ENCODE results near the gene HS2ST1.

The HS2ST1 gene

DNA sequence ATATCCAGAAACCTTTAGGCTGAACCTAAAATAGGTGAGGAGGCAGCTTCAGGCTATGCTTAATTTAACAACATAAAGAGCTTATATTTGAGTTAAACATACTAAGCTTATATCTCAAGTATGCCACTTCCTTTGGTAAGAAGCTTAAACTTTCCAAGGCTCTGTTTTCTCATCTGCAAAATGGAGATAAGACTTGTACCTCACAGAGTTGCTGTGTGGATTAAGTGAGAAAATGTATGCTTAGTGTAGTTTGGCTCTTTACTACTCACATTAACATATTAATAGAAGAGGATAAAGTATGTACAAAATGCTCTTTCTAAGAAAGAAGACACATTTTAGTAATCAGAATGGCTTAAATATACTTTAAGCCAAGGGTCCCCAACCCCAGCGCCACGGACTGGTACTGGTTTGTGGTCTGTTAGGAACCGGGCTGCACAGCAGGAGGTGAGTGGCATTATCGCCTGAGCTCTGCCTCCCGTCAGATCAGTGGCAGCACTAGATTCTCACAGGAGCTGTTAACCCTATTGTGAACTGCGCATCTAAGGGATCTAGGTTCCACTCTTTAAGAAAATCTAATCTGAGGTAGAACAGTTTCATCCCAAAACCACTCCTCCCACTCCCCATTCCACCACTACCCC lies 77.2 kb downstream of the HS2ST1 start (continued):
- TF ChIP-seq, protein P1, sequence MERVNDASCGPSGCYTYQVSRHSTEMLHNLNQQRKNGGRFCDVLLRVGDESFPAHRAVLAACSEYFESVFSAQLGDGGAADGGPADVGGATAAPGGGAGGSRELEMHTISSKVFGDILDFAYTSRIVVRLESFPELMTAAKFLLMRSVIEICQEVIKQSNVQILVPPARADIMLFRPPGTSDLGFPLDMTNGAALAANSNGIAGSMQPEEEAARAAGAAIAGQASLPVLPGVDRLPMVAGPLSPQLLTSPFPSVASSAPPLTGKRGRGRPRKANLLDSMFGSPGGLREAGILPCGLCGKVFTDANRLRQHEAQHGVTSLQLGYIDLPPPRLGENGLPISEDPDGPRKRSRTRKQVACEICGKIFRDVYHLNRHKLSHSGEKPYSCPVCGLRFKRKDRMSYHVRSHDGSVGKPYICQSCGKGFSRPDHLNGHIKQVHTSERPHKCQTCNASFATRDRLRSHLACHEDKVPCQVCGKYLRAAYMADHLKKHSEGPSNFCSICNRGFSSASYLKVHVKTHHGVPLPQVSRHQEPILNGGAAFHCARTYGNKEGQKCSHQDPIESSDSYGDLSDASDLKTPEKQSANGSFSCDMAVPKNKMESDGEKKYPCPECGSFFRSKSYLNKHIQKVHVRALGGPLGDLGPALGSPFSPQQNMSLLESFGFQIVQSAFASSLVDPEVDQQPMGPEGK (CRISPR knock-in tag; IDR thresholded peaks at IDR 0.05; ENCODE audit: borderline replicate concordance) = no peak
- TF ChIP-seq TOX (CRISPR knock-in tag; IDR thresholded peaks at IDR 0.05; ENCODE audit: borderline replicate concordance) (no peak), ARNTL (CRISPR knock-in tag; IDR thresholded peaks at IDR 0.05; ENCODE audit: borderline replicate concordance, low read depth) (no peak), ZFP30 (CRISPR knock-in tag; IDR thresholded peaks at IDR 0.05) (no peak)
- TF ChIP-seq, protein P2, sequence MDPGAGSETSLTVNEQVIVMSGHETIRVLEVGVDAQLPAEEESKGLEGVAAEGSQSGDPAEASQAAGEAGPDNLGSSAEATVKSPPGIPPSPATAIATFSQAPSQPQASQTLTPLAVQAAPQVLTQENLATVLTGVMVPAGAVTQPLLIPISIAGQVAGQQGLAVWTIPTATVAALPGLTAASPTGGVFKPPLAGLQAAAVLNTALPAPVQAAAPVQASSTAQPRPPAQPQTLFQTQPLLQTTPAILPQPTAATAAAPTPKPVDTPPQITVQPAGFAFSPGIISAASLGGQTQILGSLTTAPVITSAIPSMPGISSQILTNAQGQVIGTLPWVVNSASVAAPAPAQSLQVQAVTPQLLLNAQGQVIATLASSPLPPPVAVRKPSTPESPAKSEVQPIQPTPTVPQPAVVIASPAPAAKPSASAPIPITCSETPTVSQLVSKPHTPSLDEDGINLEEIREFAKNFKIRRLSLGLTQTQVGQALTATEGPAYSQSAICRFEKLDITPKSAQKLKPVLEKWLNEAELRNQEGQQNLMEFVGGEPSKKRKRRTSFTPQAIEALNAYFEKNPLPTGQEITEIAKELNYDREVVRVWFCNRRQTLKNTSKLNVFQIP (CRISPR knock-in tag; IDR thresholded peaks at IDR 0.05; ENCODE audit: borderline replicate concordance, low read depth) = no peak

DNA sequence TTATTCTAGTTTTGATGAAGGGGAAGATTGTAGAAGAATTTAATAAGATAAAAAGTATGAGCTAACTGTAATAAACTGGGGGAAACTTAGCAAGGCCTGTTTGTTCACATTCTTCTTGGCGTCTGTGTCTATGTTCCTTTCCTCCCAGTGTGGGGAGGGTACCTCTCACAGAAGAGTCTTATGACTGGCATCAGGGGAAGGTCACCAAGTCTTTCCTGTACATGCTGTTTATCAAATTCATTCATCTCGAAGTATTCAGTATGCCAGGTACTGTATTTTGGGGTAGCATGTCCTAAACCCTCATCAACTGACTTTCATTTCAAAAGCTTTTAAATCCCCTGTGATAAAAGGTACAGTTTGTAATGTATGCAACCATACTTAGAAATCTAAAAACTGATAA lies 78.4 kb downstream of the HS2ST1 start:
- ATAC-seq = peak; percentile 48; the same call in 2 of the 3 replicates
- TF ChIP-seq ZFP3 (CRISPR knock-in tag; IDR thresholded peaks at IDR 0.05) = no peak
- TF ChIP-seq, protein P3, sequence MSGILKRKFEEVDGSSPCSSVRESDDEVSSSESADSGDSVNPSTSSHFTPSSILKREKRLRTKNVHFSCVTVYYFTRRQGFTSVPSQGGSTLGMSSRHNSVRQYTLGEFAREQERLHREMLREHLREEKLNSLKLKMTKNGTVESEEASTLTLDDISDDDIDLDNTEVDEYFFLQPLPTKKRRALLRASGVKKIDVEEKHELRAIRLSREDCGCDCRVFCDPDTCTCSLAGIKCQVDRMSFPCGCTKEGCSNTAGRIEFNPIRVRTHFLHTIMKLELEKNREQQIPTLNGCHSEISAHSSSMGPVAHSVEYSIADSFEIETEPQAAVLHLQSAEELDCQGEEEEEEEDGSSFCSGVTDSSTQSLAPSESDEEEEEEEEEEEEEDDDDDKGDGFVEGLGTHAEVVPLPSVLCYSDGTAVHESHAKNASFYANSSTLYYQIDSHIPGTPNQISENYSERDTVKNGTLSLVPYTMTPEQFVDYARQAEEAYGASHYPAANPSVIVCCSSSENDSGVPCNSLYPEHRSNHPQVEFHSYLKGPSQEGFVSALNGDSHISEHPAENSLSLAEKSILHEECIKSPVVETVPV (CRISPR knock-in tag; IDR thresholded peaks at IDR 0.05) = no peak
- no peak for TF ChIP-seq ZC3H10 (CRISPR knock-in tag; IDR thresholded peaks at IDR 0.05)
- TF ChIP-seq ISL1 (CRISPR knock-in tag; IDR thresholded peaks at IDR 0.05) = no peak
- no peak for TF ChIP-seq OSR1 (CRISPR knock-in tag; IDR thresholded peaks at IDR 0.05)
- TF ChIP-seq PPARA (CRISPR knock-in tag; IDR thresholded peaks at IDR 0.05; ENCODE audit: borderline replicate concordance) = no peak
- no peak for TF ChIP-seq ZFP30 (CRISPR knock-in tag; IDR thresholded peaks at IDR 0.05)
- TF ChIP-seq, protein P4, sequence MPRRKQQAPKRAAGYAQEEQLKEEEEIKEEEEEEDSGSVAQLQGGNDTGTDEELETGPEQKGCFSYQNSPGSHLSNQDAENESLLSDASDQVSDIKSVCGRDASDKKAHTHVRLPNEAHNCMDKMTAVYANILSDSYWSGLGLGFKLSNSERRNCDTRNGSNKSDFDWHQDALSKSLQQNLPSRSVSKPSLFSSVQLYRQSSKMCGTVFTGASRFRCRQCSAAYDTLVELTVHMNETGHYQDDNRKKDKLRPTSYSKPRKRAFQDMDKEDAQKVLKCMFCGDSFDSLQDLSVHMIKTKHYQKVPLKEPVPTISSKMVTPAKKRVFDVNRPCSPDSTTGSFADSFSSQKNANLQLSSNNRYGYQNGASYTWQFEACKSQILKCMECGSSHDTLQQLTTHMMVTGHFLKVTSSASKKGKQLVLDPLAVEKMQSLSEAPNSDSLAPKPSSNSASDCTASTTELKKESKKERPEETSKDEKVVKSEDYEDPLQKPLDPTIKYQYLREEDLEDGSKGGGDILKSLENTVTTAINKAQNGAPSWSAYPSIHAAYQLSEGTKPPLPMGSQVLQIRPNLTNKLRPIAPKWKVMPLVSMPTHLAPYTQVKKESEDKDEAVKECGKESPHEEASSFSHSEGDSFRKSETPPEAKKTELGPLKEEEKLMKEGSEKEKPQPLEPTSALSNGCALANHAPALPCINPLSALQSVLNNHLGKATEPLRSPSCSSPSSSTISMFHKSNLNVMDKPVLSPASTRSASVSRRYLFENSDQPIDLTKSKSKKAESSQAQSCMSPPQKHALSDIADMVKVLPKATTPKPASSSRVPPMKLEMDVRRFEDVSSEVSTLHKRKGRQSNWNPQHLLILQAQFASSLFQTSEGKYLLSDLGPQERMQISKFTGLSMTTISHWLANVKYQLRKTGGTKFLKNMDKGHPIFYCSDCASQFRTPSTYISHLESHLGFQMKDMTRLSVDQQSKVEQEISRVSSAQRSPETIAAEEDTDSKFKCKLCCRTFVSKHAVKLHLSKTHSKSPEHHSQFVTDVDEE (CRISPR knock-in tag; IDR thresholded peaks at IDR 0.05) = no peak
- TF ChIP-seq TCF4 (CRISPR knock-in tag; IDR thresholded peaks at IDR 0.05; ENCODE audit: borderline replicate concordance) = no peak
- no peak for TF ChIP-seq GLIS3 (CRISPR knock-in tag; IDR thresholded peaks at IDR 0.05)
- TF ChIP-seq ESRRG (CRISPR knock-in tag; IDR thresholded peaks at IDR 0.05) = no peak
- no peak for TF ChIP-seq SNAI2 (CRISPR knock-in tag; IDR thresholded peaks at IDR 0.05)
- TF ChIP-seq CSDC2 (CRISPR knock-in tag; IDR thresholded peaks at IDR 0.05) = no peak
- TF ChIP-seq ZNF70 (CRISPR knock-in tag; IDR thresholded peaks at IDR 0.05) = no peak
- TF ChIP-seq, protein P5, sequence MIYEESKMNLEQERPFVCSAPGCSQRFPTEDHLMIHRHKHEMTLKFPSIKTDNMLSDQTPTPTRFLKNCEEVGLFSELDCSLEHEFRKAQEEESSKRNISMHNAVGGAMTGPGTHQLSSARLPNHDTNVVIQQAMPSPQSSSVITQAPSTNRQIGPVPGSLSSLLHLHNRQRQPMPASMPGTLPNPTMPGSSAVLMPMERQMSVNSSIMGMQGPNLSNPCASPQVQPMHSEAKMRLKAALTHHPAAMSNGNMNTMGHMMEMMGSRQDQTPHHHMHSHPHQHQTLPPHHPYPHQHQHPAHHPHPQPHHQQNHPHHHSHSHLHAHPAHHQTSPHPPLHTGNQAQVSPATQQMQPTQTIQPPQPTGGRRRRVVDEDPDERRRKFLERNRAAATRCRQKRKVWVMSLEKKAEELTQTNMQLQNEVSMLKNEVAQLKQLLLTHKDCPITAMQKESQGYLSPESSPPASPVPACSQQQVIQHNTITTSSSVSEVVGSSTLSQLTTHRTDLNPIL (CRISPR knock-in tag; IDR thresholded peaks at IDR 0.05; ENCODE audit: low read depth) = no peak
- no peak for TF ChIP-seq BACH2 (CRISPR knock-in tag; IDR thresholded peaks at IDR 0.05; ENCODE audit: borderline replicate concordance)
- TF ChIP-seq, protein P2 (CRISPR knock-in tag; IDR thresholded peaks at IDR 0.05; ENCODE audit: borderline replicate concordance, low read depth) = no peak
- TF ChIP-seq, protein P1 (CRISPR knock-in tag; IDR thresholded peaks at IDR 0.05; ENCODE audit: borderline replicate concordance) = no peak
- TF ChIP-seq ZNF565 (CRISPR knock-in tag; conservative IDR thresholded peaks at IDR 0.05; ENCODE audit: low read depth) = no peak

Data from SK-N-SH treated with all-trans-retinoic acid at 6 μM for 48 hours (cell line).